HuH-7 (cell line): ENCODE results near the gene IRF2BP1.

Experiments
- DNase-seq: peaks from one replicate; pipeline ENCODE4 v3.0.0; 2011; ENCODE audit warnings: low spot score

The IRF2BP1 gene, protein sequence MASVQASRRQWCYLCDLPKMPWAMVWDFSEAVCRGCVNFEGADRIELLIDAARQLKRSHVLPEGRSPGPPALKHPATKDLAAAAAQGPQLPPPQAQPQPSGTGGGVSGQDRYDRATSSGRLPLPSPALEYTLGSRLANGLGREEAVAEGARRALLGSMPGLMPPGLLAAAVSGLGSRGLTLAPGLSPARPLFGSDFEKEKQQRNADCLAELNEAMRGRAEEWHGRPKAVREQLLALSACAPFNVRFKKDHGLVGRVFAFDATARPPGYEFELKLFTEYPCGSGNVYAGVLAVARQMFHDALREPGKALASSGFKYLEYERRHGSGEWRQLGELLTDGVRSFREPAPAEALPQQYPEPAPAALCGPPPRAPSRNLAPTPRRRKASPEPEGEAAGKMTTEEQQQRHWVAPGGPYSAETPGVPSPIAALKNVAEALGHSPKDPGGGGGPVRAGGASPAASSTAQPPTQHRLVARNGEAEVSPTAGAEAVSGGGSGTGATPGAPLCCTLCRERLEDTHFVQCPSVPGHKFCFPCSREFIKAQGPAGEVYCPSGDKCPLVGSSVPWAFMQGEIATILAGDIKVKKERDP

DNA sequence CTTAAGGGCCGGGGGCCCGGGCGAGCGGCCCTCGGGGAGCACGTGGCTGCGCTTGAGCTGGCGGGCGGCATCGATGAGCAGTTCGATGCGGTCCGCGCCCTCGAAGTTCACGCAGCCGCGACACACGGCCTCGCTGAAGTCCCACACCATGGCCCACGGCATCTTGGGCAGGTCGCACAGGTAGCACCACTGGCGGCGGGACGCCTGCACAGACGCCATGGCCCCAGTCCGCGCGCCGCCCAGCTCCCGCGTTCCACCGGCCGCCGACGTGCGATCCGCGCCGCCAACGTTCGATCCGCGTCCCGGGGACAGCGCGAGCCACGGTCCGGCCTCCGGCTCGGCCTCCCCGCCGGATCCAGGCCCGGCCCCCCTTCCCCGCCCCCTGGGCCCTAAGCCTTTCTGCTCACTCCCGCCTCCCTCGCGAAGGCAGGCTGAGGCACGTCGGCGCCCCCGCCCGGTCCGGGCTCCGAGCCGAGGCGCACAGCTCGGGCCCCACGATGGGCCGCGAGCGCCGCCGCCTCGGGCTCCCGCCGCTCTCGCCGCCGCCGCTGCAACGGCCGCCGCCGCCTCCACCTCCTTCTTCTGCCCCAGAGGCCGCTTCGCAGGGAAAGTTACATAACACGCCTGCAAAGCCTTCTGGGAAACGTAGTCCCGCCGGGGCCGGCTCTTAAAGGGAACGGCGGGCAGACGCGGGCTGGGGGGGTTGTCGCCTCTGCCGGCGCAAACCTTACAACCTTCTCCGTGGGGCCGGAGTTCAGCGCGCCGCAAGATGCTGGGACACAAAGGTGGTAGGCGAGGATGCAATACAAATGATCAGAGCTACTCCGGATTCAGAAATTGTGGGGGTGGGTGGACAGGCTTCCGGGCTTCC lies at the start of gene IRF2BP1:
TSS of gene IRF2BP1 (minus strand) at position 586 of the 871 bp plus-strand sequence. CDS start at position 219, 367 bp downstream.
- peak; percentile 92 for DNase-seq

DNA sequence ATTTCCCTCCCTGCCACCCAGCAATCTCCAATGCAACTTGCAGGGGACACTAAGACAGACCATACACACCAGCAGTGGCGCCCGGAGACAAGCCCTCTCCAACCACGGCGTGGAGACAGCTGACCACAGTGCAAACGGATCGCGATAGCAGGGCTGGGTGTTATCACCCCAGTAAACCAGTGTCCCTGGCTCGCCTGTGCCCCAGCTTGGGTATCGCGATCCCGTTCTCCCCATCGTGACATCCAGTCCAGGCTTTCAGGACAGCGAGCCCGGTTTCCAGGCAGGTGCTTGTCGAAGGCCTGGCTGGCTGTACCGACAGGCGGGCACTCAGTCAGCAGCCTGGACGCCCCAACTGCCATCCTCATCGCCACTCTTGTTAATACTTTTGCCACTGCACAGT lies 49.3 kb upstream of the IRF2BP1 start:
- DNase-seq, result no peak

DNA sequence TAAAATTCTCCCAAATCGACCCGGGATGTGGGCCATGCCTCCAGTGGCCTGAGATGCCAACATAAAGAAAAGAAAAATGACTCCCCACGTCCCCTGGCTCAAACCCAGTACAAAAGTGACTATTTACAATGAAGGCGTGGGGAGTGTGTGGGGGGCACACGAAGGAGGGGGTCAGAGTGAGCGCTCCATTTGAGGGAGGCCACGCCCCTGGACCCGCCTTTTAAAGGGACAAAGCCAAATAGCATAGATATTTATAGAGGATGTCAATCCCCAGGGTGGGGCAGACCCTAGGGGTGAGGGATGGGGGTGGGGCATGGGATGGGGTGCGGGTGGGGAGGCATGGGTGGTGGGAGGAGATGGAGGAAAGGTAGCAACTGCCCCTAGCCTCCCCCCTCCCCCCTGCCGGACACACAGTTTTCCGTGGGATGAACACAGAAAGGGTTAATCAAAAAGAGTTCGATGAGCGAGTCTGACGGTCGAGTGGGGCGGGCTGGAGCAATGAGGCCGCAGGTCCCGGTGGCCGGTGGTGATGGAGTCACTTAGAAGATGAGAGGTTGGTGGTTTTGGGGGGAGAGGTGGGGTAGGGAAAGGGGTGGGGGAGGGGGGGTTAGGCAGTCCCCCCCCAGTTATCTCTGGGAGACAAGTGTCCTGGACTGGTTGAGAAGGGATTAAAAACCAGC lies 48.8 kb upstream of the IRF2BP1 start:
- no peak for DNase-seq

GRCh38 chr19:45933759-45934158 lies 47.8 kb upstream of the IRF2BP1 start:
- DNase-seq, result no peak

- DNase-seq, result no peak
Measured at GRCh38 chr19:45931055-45931454, 45.1 kb upstream of the IRF2BP1 start.

- no peak for DNase-seq
Measured at GRCh38 chr19:45929247-45929646, 43.3 kb upstream of the IRF2BP1 start.

DNA sequence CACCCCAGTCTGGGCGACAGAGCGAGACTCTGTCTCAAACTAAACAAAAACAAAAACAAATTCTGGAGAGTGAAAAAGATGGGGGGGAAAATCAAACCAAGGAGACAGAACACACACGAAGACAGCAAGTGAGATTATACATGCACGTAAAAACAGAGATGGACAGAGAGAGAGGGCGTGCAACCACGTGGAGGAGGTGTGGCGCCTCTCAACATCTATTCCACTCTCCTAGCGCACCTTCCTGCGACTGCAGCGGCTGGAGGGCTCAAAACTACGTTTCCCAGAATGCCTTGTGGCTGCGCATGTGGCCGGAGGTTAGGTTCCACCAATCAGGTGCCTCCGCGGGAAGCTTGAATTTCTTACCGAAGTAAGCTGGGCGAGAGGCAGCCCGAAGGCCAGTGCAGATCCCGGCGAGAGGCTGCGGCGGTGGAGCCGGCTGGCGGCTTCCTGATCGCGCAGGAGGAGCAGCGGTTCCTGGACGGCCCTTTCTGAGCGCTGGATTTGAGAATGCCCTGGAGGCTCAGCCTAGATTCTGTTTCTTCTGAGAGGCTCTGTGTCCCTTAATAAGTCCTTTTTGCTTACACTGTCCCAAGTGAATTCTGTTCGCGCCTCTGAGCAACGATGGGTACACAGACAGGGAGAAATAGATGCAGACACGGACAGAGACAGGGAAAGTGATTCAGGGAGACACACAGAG lies 41.8 kb upstream of the IRF2BP1 start:
- peak; percentile 97 for DNase-seq

DNA sequence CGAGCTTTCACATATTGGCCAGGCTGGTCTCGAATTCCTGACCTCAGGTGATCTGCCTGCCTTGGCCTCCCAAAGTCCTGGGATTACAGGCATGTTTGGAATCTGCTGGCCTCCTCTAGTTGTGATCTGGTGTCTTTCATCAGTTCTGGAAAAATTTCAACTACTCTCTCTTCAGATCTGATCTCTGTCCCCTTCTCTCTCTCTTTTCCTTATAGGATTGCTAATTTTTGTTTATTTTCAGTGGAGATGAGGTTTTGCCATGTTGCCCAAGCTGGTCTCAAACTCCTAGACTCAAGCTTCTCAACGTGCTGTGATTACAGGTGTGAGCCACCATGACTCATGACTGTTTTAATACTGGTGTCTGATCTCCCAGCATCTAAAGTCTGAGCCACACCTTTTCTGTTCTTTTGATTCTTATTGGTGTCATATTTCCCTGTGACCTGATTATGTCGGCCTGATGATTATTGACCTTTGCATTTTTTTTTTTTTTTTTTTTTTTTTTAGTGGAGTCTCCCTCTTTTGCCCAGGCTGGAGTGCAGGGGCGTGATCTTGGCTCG lies 39.0 kb upstream of the IRF2BP1 start:
- no peak for DNase-seq

GRCh38 chr19:45922281-45922680 lies 36.3 kb upstream of the IRF2BP1 start:
- DNase-seq, result peak; percentile 54

DNA sequence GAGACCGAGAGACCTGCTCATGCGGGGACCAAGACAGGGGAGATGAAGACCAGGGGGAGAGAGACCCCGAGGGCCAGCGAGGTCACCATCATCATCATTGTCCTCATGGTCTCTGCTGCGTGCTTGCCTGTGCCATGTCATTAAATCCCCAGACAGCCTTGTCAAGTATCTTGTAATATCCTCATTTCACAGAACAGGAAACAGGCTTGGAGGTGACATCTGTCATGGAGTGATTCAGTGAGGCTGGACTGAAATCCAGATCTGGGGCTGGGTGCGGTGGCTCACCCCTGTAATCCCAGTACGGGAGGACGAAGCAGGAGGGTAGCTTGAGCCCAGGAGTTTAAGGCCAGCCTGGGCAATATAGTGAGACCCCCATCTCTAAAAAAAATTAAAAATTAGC lies 34.5 kb upstream of the IRF2BP1 start:
- no peak for DNase-seq

- DNase-seq, result no peak
Measured at GRCh38 chr19:45919678-45920077, 33.7 kb upstream of the IRF2BP1 start.

- no peak for DNase-seq
Measured at GRCh38 chr19:45918721-45919120, 32.8 kb upstream of the IRF2BP1 start.

- DNase-seq, result no peak
Measured at GRCh38 chr19:45917421-45918091, 31.6 kb upstream of the IRF2BP1 start.

GRCh38 chr19:45913874-45914830 lies 28.2 kb upstream of the IRF2BP1 start, which contains the start of gene NANOS2:
Gene NANOS2 (minus strand): TSS chr19:45914778. CDS start chr19:45914693, 85 bp downstream.
- DNase-seq, result peak; percentile 52

GRCh38 chr19:45911291-45911690 lies 25.4 kb upstream of the IRF2BP1 start:
- DNase-seq, result no peak

DNA sequence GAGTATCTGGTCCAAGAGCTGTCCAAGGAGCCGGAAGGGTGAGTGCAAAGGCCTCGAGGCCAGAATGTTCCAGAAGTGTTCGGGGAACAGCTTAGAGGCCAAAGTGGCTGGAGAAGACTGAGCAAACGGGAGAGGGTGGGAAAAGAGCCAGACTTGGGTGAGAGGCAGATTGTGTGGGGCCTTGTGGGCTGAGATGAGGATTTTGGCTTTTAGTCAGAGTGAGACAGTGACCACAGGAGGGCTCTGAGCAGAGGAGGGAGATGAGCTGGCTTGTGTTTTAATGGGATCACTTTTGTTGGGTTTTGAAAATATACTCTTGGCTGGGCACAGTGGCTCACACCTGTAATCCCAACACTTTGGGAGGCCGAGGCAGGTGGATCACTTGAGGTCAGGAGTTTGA lies 23.0 kb upstream of the IRF2BP1 start:
- no peak for DNase-seq

DNA sequence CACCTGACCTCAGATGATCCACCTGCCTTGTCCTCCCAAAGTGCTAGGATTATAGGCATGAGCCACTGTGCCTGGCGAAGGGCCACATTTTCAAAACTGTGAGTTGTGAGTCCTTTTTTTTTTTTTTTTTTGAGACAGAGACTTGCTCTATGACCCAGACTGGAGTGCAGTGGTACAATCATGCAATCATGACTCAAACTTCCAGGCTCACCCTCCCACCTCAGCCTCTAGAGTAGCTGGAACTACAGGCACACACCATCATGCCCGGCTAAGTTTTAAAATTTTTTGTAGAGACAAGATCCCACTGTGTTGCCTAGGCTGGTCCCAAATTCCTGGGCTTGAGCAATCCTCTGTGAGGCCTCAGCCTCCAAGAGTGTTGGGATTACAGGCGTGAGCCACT lies 20.3 kb upstream of the IRF2BP1 start:
- DNase-seq, result no peak

DNA sequence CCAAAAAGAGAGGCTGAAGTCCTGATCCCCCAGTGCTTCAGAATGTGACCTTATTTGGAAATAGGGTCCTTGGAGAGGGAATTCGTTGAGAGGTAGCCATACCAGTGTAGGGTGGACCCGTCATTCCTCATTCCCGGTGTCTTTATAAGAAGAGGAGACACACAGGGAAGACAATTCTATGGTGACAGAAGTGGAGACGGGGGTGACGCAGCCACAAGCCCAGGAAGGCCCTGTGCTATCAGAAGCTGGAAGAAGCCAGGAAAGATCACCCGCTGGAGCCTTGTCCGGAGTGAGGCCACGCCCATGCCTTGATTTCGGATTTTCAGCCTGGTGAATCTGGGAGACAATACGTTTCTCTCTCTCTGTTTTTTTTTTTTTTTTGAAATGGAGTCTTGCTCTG lies 19.1 kb upstream of the IRF2BP1 start:
- no peak for DNase-seq
